Stimulated activated CD8-positive, alpha-beta memory T cell treated with anti-CD3 and anti-CD28 coated beads, Interleukin-15, amount 100 ng/mL, for 24 hours (primary cell): ENCODE data around the gene LIPA.
"Not testable (repeated sequence)": the region's sequence is repeated elsewhere in the genome, so short reads cannot be mapped to it uniquely, and the experiment has no call there.

ENCODE experiments used
- DNase-seq: peaks from one replicate; pipeline ENCODE4 v3.0.0-alpha.2; 2020; ENCODE audit warnings: low read depth

Gene LIPA

GRCh38 chr10:89270153-89270483 lies 18.5 kb upstream of the LIPA start:
- no peak for DNase-seq

GRCh38 chr10:89269433-89270152 lies 18.0 kb upstream of the LIPA start:
- no peak for DNase-seq

- DNase-seq, result no peak
Observed at GRCh38 chr10:89266721-89267453, 15.3 kb upstream of the LIPA start.

- DNase-seq, result no peak
Observed at GRCh38 chr10:89263531-89263930, 12.0 kb upstream of the LIPA start.

GRCh38 chr10:89263091-89263490 lies 11.5 kb upstream of the LIPA start:
- DNase-seq, result no peak

GRCh38 chr10:89262086-89263051 lies 10.8 kb upstream of the LIPA start:
- DNase-seq, result no peak

GRCh38 chr10:89258881-89259280 lies 7.3 kb upstream of the LIPA start:
- DNase-seq, result no peak

GRCh38 chr10:89257581-89257980 lies 6.0 kb upstream of the LIPA start:
- DNase-seq, result no peak

GRCh38 chr10:89256962-89257361 lies 5.4 kb upstream of the LIPA start:
- no peak for DNase-seq

GRCh38 chr10:89256340-89256739 lies 4.8 kb upstream of the LIPA start:
- DNase-seq, result no peak

GRCh38 chr10:89255793-89256192 lies 4.2 kb upstream of the LIPA start:
- no peak for DNase-seq

GRCh38 chr10:89255091-89255579 lies 3.6 kb upstream of the LIPA start:
- not testable (repeated sequence) for DNase-seq

GRCh38 chr10:89252225-89252585 lies 630 bp upstream of the LIPA start:
- DNase-seq, result no peak

GRCh38 chr10:89250865-89251408 lies 638 bp downstream of the LIPA start:
- DNase-seq, result no peak

GRCh38 chr10:89248990-89249389 lies 2.6 kb downstream of the LIPA start:
- no peak for DNase-seq

- not testable (repeated sequence) for DNase-seq
Observed at GRCh38 chr10:89247623-89248022, 4.0 kb downstream of the LIPA start.

- DNase-seq, result no peak
Observed at GRCh38 chr10:89245802-89246201, 5.8 kb downstream of the LIPA start.

GRCh38 chr10:89242840-89243568 lies 8.6 kb downstream of the LIPA start:
- no peak for DNase-seq

- no peak for DNase-seq
Observed at GRCh38 chr10:89242345-89242684, 9.3 kb downstream of the LIPA start.

- no peak for DNase-seq
Observed at GRCh38 chr10:89241486-89242344, 9.9 kb downstream of the LIPA start.

GRCh38 chr10:89241026-89241425 lies 10.5 kb downstream of the LIPA start:
- no peak for DNase-seq
